Mucosa of descending colon (tissue), 3 donors: ENCODE data around the gene MPHOSPH10. TPM values are rescaled to one million over a fixed set of nuclear protein-coding genes. Genes with fewer than 3 reads are reported as not detected.

Source experiments
- ATAC-seq: fragments of 200-7000 bp; cut with Tn5 transposase; one replicate; pipeline ENCODE4 v1.9.1; 2020; ENCODE audit warnings: mild to moderate bottlenecking, moderate library complexity
- DNase-seq, 3 donors: peaks; one replicate each; pipeline ENCODE4 v3.0.0-alpha.2; 2020
- H3K36me3 ChIP-seq: fragments of 200-600 bp; one replicate; pipeline ENCODE4 v1.8.0; 2021; ENCODE audit warnings: low read depth, mild to moderate bottlenecking
- H3K4me1 ChIP-seq: fragments of 200-600 bp; one replicate; pipeline ENCODE4 v1.8.0; 2021; ENCODE audit warnings: low read depth, mild to moderate bottlenecking
- H3K4me3 ChIP-seq: fragments of 200-600 bp; one replicate; pipeline ENCODE4 v1.8.0; 2021; ENCODE audit warnings: mild to moderate bottlenecking
- H3K9me3 ChIP-seq: fragments of 200-600 bp; one replicate; pipeline ENCODE4 v1.8.0; 2021; ENCODE audit warnings: mild to moderate bottlenecking
- CTCF ChIP-seq: fragments of 200-600 bp; IDR thresholded peaks from one replicate; pipeline ENCODE4 v1.8.0; 2022; ENCODE audit warnings: antibody characterized with exemption, mild to moderate bottlenecking
- intact Hi-C, 2 donors: fragments of 100-400 bp; cut with DNase I in 1 of 2; cut with micrococcal nuclease in 1 of 2; formaldehyde crosslinking; loops; one replicate each; pipeline versions ENCODE4 v1.11.0 to v1.11.1; 2022; cut with DNase I, micrococcal nuclease
- total RNA-seq, 3 donors: library from RNA; stranded (reverse); fragmentation: NEBNext Ultra II Directional in 2 of 3; extraction: Animal tissue kit (Norgen Biotek cat#: 25700) in 2 of 3; gene quantifications; one replicate each; pipeline versions ENCODE4 v1.2.1 to v1.2.4, GENCODE V29; 2021 to 2023
- donor health status: DM: no; HTN: no; CAD: no; lungs with moderate emphysema.
- donor health status: DM: no; HTN: no; CAD: no.
- donor health status: DM: no; HTN: yes; CAD: no.

Gene MPHOSPH10
- total RNA-seq, 3 donors from 2014 or later = 20.6 to 26.1 (median 21.3) TPM

- intact Hi-C loops = no loop called here
- peaks cover 3% of the 10 kb centered on the region for H3K36me3 ChIP-seq
- no peaks in the 10 kb centered on the region for H3K9me3 ChIP-seq
- H3K4me1 ChIP-seq = peaks cover 19% of the 10 kb centered on the region
- H3K4me3 ChIP-seq = no peak overlapping the region
- DNase-seq (no peak), ATAC-seq (no peak)
- TF ChIP-seq CTCF = no peak
Observed at GRCh38 chr2:71133603-71134002, 3.2 kb downstream of the MPHOSPH10 start.

GRCh38 chr2:71136174-71136573 is 5.7 kb downstream of the MPHOSPH10 start:
- H3K36me3 ChIP-seq = peaks cover 3% of the 10 kb centered on the region
- no peak overlapping the region for H3K4me3 ChIP-seq
- H3K4me1 ChIP-seq = peaks cover 15% of the 10 kb centered on the region
- ATAC-seq = no peak
- no peaks in the 10 kb centered on the region for H3K9me3 ChIP-seq
- intact Hi-C loops = no loop called here
- no peak for DNase-seq
- TF ChIP-seq CTCF = no peak

GRCh38 chr2:71143782-71144181 is 13.3 kb downstream of the MPHOSPH10 start:
- ATAC-seq = no peak
- DNase-seq = no peak
- no peaks in the 10 kb centered on the region for H3K9me3 ChIP-seq
- no peak overlapping the region for H3K4me3 ChIP-seq
- intact Hi-C loops = no loop called here
- no peak for TF ChIP-seq CTCF
- H3K4me1 ChIP-seq = no peaks in the 10 kb centered on the region
- H3K36me3 ChIP-seq = peaks cover 7% of the 10 kb centered on the region

GRCh38 chr2:71148506-71149063 is 18.2 kb downstream of the MPHOSPH10 start:
- DNase-seq = no peak
- no peaks in the 10 kb centered on the region for H3K4me1 ChIP-seq
- ATAC-seq = no peak
- H3K4me3 ChIP-seq = no peak overlapping the region
- H3K9me3 ChIP-seq = no peaks in the 10 kb centered on the region
- TF ChIP-seq CTCF = no peak
- intact Hi-C loops = no loop called here
- H3K36me3 ChIP-seq = peaks cover 7% of the 10 kb centered on the region

GRCh38 chr2:71150082-71150816 is 19.8 kb downstream of the MPHOSPH10 start:
- Histone ChIP-seq H3K4me1 (no peaks in the 10 kb centered on the region), H3K36me3 (peaks cover 7% of the 10 kb centered on the region), H3K4me3 (no peak overlapping the region), H3K9me3 (no peaks in the 10 kb centered on the region)
- intact Hi-C loops = no loop called here
- no peak for TF ChIP-seq CTCF
- ATAC-seq (peak; percentile 16), DNase-seq (no peak)
